Activated gamma-delta T cell (primary cell): ENCODE results near the gene PRCD.

Experiments used
- DNase-seq: peaks from one replicate; lab custom pipeline; 2025; lab: John Stamatoyannopoulos, UW

The PRCD gene

GRCh38 chr17:76570877-76571471, 31.1 kb downstream of the PRCD start:
- DNase-seq: no peak

DNA sequence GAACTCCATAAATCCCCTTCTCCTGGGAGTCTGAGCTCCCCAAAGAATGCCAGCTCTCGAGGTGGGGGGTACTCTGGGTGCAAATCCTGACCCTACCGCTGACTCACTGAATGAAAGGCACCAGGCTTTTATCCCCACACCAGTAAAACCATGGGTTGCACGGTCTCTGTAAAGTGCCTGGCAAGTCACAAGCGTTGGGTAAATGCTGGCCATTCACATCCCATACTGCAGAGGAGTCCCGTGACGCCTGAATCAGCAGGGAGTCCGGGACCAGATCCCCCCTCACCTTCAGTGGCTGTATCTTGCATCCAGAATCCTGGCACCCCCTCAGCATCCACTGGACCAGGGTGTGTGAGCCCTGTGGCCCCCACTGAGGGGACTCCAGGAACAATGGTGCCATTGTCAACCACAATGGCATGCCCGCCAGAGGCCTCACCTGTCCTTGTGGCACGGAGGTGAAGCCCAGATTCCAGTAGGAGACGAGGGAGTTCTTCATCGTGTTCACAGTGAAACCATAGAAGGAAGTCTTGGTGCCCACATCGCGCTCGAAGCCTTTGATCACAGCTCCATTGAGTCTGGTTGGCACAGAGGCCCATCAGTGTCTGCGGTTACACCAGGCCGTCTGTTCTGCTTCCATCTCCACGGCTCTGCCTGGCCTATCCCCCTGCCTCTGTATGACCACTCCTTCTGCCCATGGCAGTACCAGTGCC, 32.5 kb downstream of the PRCD start:
- DNase-seq: no peak

DNA sequence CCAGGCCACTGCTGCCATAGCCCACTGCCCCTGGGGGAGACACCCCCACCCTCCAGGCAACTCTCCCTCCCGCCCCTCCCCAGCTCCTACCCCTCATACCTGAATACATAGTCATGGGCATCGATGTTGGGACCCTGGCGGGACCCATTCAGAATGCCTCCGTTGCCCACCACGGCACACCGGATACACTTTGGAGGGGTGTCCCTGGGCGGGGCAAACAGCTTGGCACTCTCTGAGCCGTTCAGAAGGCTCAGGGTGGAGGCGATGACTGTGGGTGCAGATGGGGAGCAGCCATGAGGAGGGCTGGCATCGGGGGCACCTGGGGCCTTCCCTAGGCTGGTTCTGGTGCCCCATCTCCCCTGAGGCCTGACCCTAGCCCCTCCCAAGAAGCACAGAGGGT, 33.3 kb downstream of the PRCD start:
- no peak for DNase-seq

DNA sequence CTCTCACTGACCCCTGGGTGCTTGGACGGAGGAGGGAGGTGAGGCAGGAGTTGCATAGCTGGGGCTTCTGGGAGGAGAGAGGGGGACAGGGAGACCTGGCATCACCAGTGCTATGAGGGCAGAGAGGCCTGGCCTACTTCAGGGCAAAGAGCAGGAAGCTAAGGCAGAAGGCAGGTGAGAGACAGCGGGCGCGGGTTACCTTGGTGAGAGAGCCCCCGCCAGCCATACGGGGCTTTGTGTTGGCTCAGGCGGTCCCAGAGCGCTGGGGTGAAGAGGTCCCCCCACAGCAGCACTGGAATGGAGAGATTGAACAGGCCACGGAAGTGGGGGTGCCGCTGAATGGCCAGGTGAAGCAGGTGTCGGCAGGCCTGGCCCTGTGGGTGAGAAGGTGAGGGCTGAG, 34.3 kb downstream of the PRCD start:
- DNase-seq: no peak

- DNase-seq: no peak
Observed at GRCh38 chr17:76575570-76575969, 35.7 kb downstream of the PRCD start.

DNA sequence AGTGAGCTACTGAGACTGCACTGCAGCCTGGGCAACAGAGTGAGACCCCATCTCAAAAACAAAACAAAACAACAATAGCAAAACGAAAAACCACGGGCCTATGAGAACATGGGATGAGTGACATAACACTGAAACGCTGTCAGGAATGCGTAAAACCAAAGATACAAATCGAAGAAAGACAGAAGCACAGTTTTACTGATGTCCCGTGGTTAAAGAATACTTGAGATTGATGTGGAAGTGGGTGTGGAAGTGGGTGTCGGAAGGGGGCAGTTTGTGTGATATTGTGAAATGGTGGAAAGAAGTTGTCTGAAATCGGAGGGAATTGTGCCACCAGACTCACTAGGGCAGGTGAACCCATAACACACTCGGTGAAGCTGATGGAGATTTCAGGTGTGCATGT, 36.3 kb downstream of the PRCD start:
- DNase-seq: no peak

DNA sequence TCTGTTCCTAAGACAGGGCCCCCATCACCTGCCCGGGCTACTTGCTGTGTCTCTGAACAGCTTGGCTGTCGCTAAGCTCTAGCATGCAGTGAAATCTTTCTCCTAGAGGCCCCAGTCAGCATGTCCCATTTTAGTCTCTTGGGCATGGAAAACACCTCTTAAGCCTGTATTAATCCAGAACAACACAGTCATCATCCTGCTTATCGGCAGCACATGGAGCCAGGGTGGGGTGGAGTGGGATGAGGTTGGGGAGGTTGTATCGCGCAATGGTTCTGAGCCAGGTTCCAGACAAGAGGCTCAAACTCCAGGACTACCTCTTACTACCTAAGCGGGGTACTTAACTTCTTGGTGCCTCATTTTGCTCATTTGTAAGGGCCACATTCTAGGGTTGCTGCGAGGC, 38.0 kb downstream of the PRCD start:
- no peak for DNase-seq

DNA sequence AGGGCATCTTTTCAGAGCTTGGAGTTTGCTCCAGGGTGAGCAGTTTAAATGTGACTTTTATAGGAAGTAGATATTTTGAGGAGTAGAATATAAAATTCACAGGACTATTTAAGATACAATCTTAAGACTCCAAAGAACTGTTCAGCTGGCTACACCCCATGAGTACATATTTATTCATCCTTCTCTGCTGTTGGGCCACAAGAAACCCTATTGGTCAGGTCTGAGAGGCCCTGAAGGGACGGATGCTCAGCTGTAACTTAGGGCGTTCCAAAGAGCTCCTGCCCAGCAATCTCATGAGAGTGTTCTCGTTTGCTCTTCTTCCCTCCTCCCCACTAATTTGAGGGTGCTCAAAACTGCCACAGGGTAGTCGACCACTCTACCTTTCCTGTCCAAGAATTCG, 38.5 kb downstream of the PRCD start:
- DNase-seq: no peak

DNA sequence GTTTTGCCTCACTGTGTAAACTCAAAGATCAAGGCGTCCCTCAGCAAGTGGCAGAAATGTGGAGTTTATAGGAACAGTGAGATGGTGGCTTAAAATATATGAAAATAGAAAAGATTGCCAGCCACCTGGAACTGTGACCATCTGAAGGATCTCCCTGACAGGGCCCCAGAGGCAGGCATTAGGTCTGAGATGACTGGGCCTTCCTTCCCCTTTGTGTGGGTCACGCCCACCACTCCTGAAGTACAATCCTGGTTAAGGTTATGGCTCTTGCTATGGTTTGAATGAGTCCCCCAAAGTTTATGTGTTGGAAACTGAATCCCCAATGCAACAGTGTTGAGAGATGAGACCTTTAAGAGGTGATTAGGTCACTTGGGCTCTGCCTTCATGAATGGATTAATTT, 39.4 kb downstream of the PRCD start:
- no peak for DNase-seq

GRCh38 chr17:76581515-76581914, 41.7 kb downstream of the PRCD start:
- no peak for DNase-seq

DNA sequence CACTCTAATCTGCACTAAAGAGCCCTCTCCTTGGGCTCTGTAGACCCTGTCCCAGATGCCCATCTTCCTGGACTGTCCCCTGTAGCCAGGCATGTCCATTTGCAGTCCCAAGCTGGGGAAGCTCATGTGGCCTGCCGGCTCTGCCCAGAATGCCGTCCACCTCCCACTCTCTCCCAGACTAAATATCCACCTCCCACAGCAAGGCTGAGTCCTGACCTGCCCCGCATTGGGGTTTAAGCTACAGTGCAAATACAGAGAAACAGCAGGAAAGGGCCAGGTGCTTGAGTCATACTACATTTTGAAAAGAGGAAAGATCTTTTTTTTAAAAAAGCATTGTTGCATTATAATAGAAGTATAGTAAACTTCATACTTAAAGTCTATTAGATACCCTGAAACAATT, 42.8 kb downstream of the PRCD start:
- DNase-seq: no peak

DNA sequence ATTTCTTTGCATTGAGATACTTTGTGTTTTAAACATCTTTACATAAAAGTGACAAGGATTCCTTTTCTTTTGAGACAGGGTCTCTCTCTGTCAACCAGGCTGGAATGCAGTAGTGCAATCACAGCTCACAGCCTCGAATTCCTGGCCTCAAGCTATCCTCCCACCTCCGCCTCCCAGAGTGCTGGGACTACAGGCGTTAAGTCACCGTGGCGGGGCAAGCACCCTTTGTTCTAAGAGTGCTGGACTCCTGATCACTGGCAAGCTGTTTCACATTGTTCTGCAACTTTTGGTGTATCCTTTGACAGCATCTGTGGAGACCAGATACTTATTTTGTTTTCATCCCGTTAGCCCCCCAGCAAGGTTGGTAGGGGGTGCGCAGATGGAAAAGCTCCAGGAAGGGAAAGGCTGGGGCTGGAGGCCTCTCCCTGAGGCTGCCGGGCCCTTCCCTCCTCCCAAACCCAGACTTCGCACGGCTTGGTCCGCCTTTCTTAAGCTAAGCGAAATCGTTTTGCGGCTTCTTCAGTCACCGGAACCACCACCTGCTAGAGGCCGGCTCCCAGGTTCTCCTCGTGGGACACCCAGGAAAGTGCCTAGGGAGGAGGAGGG, 44.7 kb downstream of the PRCD start:
- no peak for DNase-seq

GRCh38 chr17:76585033-76585648, 45.3 kb downstream of the PRCD start:
- no peak for DNase-seq

DNA sequence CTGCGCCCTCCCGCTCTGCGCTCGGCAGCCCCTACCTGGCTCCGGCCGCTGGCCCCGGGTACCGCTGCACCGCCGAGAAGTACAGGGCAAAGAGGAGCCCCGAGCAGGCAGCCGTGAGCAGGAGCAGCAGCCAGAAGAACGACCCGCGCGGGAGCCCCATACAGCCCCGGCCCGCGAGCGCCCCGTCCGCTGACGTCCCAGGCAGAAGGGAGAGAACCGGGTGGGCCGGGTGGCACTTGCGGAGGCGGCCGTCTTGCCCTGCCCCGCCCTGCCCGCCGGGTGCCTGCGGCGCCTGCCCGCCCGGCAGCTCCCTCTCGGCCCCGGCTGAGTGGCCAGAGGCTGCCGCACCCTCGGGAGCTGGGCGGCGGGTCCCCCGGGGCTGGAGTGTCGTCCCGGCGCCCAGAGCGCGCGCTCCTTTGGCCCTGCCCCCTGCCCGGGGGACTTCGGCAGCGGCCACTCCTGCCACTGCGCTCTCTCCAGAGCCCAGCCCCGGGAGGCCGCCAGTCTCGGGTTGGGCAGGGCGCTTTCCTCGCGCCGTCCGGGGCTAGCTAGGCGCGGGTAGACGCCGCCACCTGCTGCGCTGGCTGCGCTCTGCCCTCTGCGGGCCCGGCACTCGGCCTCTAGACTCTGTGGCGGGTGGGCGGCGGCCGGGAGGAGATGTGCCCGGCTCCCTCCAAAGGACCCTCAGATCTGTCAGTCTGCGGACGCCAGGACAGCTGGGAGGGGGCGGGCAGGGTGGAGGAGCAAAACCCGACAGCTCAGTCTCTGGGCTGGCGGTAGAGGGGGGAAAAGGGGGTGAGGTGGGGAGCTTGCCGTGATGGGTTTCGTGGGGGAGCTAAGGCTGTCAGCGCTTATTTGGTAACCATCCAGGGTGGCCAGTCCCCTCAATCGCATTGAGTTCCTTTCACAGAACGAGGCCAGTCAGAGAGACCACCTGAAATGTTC, 46.1 kb downstream of the PRCD start, which contains the start of gene ST6GALNAC2:
ST6GALNAC2 (minus strand) TSS at position 212 of the 945 bp plus-strand sequence; CDS start at position 160, 52 bp downstream.
- DNase-seq: peak; percentile 46

GRCh38 chr17:76586741-76587487, 47.1 kb downstream of the PRCD start:
- DNase-seq: no peak

- DNase-seq: no peak
Observed at GRCh38 chr17:76588182-76588581, 48.3 kb downstream of the PRCD start.

GRCh38 chr17:76593384-76593826, 53.6 kb downstream of the PRCD start:
- DNase-seq: no peak

GRCh38 chr17:76593959-76594358, 54.1 kb downstream of the PRCD start:
- no peak for DNase-seq

DNA sequence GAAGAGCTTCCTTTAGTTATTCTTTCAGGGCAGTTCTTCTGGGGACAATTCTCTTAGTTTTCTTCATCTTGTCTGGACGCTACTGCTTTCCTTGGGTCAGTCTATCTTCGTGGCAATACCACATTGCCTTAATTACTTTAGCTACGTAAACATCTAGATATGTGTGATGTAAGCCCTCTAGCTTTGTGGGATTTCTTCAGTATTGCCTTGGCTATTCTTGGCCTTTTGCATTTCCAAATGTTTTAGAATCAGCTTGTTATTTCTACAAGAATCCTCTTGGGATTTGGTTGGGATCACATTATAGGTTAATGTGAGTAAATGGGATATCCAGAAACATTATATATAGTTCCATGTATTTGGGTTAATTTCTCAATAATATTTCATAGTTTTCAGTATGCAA, 54.8 kb downstream of the PRCD start:
- DNase-seq: no peak
